Measurements from ENCODE around the gene NR2E3.

- TF ChIP-seq CTCF (conservative IDR thresholded peaks at IDR 0.05; ENCODE audit: low read depth, low read length) (no peak), EZH2 (IDR thresholded peaks at IDR 0.05; ENCODE audit: low read length, unreplicated experiment) (no peak)
Measured at GRCh38 chr15:71768184-71768583, 42.2 kb upstream of the NR2E3 start.
